Kidney epithelial cell (primary cell): ENCODE data around the gene BMP7. TPM values are rescaled to one million over a fixed set of nuclear protein-coding genes. Genes with fewer than 3 reads are reported as not detected.
"Not testable (repeated sequence)": the region's sequence is repeated elsewhere in the genome, so short reads cannot be mapped to it uniquely, and the experiment has no call there.

Source experiments
- DNase-seq: peaks from one replicate; pipeline ENCODE4 v3.0.0-alpha.2; 2010; ENCODE audit warnings: low read depth
- H3K27me3 ChIP-seq: 2 replicates; pipeline ENCODE4 v1.6.0; 2011; ENCODE audit warnings: low read length; ENCODE audit not compliant: control insufficient read depth, insufficient read depth
- H3K36me3 ChIP-seq: 2 replicates; pipeline ENCODE4 v1.5.1; 2011; ENCODE audit warnings: low read length; ENCODE audit not compliant: control insufficient read depth, insufficient read depth
- H3K4me3 ChIP-seq: 2 replicates; pipeline ENCODE4 v1.5.1; 2011; ENCODE audit warnings: low read depth, mild to moderate bottlenecking, control low read depth, low read length
- CTCF ChIP-seq: IDR thresholded peaks from 2 replicates; pipeline ENCODE4 v1.5.1; 2011; ENCODE audit warnings: mild to moderate bottlenecking, moderate library complexity, low read length, control low read depth, inconsistent platforms; ENCODE audit not compliant: insufficient read depth, poor library complexity, severe bottlenecking
- total RNA-seq: library from RNA; depleted of rRNA; stranded (reverse); fragments of >200 nt; gene quantifications from 2 replicates; pipeline ENCODE4 v1.2.3, GENCODE V29; 2015

BMP7 gene
- total RNA-seq, 1 donor from 2014 or later: 21.8 TPM

- Histone ChIP-seq H3K27me3 (peaks cover 45% of the 10 kb centered on the region), H3K4me3 (peak overlapping the region; percentile 44), H3K36me3 (no peaks in the 10 kb centered on the region)
- no peak for TF ChIP-seq CTCF
- no peak for DNase-seq
These were observed 849 bp upstream of the BMP7 start for GRCh38 chr20:57267158-57267821.

- Histone ChIP-seq H3K27me3 (peaks cover 47% of the 10 kb centered on the region), H3K36me3 (no peaks in the 10 kb centered on the region), H3K4me3 (peak overlapping the region; percentile 44)
- TF ChIP-seq CTCF: no peak
- DNase-seq: no peak
These were observed 497 bp downstream of the BMP7 start for GRCh38 chr20:57265997-57266290.

GRCh38 chr20:57265336-57265996, 975 bp downstream of the BMP7 start:
- TF ChIP-seq CTCF: no peak
- H3K27me3 ChIP-seq: peaks cover 49% of the 10 kb centered on the region
- no peak for DNase-seq
- no peaks in the 10 kb centered on the region for H3K36me3 ChIP-seq
- H3K4me3 ChIP-seq: peak overlapping the region; percentile 44

- H3K27me3 ChIP-seq: peaks cover 53% of the 10 kb centered on the region
- peak overlapping the region; percentile 44 for H3K4me3 ChIP-seq
These were observed 1.5 kb downstream of the BMP7 start for GRCh38 chr20:57264908-57265335.

GRCh38 chr20:57263801-57264792, 2.3 kb downstream of the BMP7 start:
- no peak for DNase-seq
- H3K27me3 ChIP-seq: peaks cover 55% of the 10 kb centered on the region
- no peaks in the 10 kb centered on the region for H3K36me3 ChIP-seq

More at GRCh38 chr20:57264908-57265335, 1.5 kb downstream of the BMP7 start:
- DNase-seq, H3K36me3 ChIP-seq: not testable (repeated sequence)

More at GRCh38 chr20:57263801-57264792, 2.3 kb downstream of the BMP7 start:
- peak overlapping the region; percentile 44 for H3K4me3 ChIP-seq
- TF ChIP-seq CTCF: no peak
